Measurements from ENCODE around the gene COBL. TPM values are rescaled to one million over a fixed set of nuclear protein-coding genes. Genes with fewer than 3 reads are reported as not detected.

Gene COBL
- total RNA-seq, 1 experiment from 2014 or later = 8.6 TPM

DNA sequence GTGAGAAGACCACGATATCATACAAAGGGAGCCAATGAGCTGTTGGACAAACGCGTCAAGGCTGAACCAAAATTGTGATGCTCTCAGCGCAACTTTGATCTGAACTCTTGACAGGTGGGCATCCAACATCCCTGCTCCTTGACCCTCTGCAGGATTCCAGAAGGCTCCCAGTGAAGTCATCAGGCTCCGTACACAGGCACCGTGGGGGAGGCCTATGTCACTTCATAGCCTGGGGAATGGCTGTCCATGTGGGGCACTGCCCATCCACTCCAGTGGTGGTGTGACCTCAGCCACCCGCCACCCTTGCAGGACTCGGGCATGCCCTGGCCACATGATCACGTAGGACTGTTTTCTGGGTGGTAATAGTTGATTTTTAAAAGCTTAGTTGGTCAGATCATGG, 300.1 kb downstream of the COBL start:
- Histone ChIP-seq H3K4me3 (ENCODE audit: low read length) (no peak overlapping the region), H3K4me1 (ENCODE audit: insufficient read depth, low read length) (peaks cover 13% of the 10 kb centered on the region), H3K27me3 (ENCODE audit: low read length) (no peaks in the 10 kb centered on the region), H3K4me2 (ENCODE audit: low read length) (no peak overlapping the region), H4K20me1 (ENCODE audit: low read length) (no peaks in the 10 kb centered on the region), H3K36me3 (ENCODE audit: low read depth, low read length) (no peaks in the 10 kb centered on the region), H3K9ac (ENCODE audit: low read length) (no peak overlapping the region), H3K27ac (ENCODE audit: low read length) (no peak overlapping the region), H3K9me2 (replicated peaks; ENCODE audit: low read length) (no peaks in the 10 kb centered on the region), H3K9me3 (ENCODE audit: low read length) (no peaks in the 10 kb centered on the region), H2AFZ (ENCODE audit: low read length) (no peak overlapping the region), H3F3A (ENCODE audit: low read length, unreplicated experiment) (peaks cover 4% of the 10 kb centered on the region), H3K79me2 (ENCODE audit: low read length) (no peaks in the 10 kb centered on the region)
- intact Hi-C loops (cut with micrococcal nuclease) = no loop called here
- BruUV-seq (replicated peaks) = no TSS peak
- DNase-seq (no peak), ATAC-seq (no peak)
- no peak for TF ChIP-seq EZH2 (IDR thresholded peaks at IDR 0.05; ENCODE audit: low read length, unreplicated experiment)
- TF ChIP-seq EZH2phosphoT487 (IDR thresholded peaks at IDR 0.05; ENCODE audit: borderline replicate concordance, low read length) = no peak
- TF ChIP-seq, protein P1, sequence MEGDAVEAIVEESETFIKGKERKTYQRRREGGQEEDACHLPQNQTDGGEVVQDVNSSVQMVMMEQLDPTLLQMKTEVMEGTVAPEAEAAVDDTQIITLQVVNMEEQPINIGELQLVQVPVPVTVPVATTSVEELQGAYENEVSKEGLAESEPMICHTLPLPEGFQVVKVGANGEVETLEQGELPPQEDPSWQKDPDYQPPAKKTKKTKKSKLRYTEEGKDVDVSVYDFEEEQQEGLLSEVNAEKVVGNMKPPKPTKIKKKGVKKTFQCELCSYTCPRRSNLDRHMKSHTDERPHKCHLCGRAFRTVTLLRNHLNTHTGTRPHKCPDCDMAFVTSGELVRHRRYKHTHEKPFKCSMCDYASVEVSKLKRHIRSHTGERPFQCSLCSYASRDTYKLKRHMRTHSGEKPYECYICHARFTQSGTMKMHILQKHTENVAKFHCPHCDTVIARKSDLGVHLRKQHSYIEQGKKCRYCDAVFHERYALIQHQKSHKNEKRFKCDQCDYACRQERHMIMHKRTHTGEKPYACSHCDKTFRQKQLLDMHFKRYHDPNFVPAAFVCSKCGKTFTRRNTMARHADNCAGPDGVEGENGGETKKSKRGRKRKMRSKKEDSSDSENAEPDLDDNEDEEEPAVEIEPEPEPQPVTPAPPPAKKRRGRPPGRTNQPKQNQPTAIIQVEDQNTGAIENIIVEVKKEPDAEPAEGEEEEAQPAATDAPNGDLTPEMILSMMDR (conservative IDR thresholded peaks at IDR 0.05; ENCODE audit: low read depth, low read length) = no peak
- ChIA-PET CTCF (no interaction called here), POLR2A (ENCODE audit: unreplicated experiment) (no interaction called here)

GRCh38 chr7:51015581-51015980, 301.0 kb downstream of the COBL start:
- H3K27ac ChIP-seq (ENCODE audit: low read length) = no peak overlapping the region
- no peaks in the 10 kb centered on the region for H4K20me1 ChIP-seq (ENCODE audit: low read length)
- H3K36me3 ChIP-seq (ENCODE audit: low read depth, low read length) = no peaks in the 10 kb centered on the region
- POLR2A ChIA-PET (ENCODE audit: unreplicated experiment) = no interaction called here
- intact Hi-C loops (cut with micrococcal nuclease) = no loop called here
- no peaks in the 10 kb centered on the region for H3K27me3 ChIP-seq (ENCODE audit: low read length)
- H3K9me2 ChIP-seq (replicated peaks; ENCODE audit: low read length) = no peaks in the 10 kb centered on the region
- CTCF ChIA-PET = no interaction called here
- no peaks in the 10 kb centered on the region for H3K9me3 ChIP-seq (ENCODE audit: low read length)
- TF ChIP-seq EZH2 (IDR thresholded peaks at IDR 0.05; ENCODE audit: low read length, unreplicated experiment) = no peak
- TF ChIP-seq EZH2phosphoT487 (IDR thresholded peaks at IDR 0.05; ENCODE audit: borderline replicate concordance, low read length) = no peak
- TF ChIP-seq, protein P1 (conservative IDR thresholded peaks at IDR 0.05; ENCODE audit: low read depth, low read length) = no peak
- BruUV-seq (replicated peaks) = no TSS peak
- no peak overlapping the region for H2AFZ ChIP-seq (ENCODE audit: low read length)
- H3K79me2 ChIP-seq (ENCODE audit: low read length) = no peaks in the 10 kb centered on the region
- peaks cover 14% of the 10 kb centered on the region for H3K4me1 ChIP-seq (ENCODE audit: insufficient read depth, low read length)
- DNase-seq = no peak
- H3K4me2 ChIP-seq (ENCODE audit: low read length) = no peak overlapping the region
- ATAC-seq = no peak
- peaks cover 4% of the 10 kb centered on the region for H3F3A ChIP-seq (ENCODE audit: low read length, unreplicated experiment)
- H3K9ac ChIP-seq (ENCODE audit: low read length) = no peak overlapping the region
- no peak overlapping the region for H3K4me3 ChIP-seq (ENCODE audit: low read length)

- Histone ChIP-seq H3K9me3 (ENCODE audit: low read length) (no peaks in the 10 kb centered on the region), H3K9ac (ENCODE audit: low read length) (no peak overlapping the region), H3K9me2 (replicated peaks; ENCODE audit: low read length) (no peaks in the 10 kb centered on the region), H4K20me1 (ENCODE audit: low read length) (no peaks in the 10 kb centered on the region), H3K4me1 (ENCODE audit: insufficient read depth, low read length) (peaks cover 16% of the 10 kb centered on the region), H2AFZ (ENCODE audit: low read length) (no peak overlapping the region), H3K36me3 (ENCODE audit: low read depth, low read length) (no peaks in the 10 kb centered on the region), H3F3A (ENCODE audit: low read length, unreplicated experiment) (peaks cover 2% of the 10 kb centered on the region), H3K4me2 (ENCODE audit: low read length) (no peak overlapping the region), H3K27me3 (ENCODE audit: low read length) (no peaks in the 10 kb centered on the region), H3K4me3 (ENCODE audit: low read length) (no peak overlapping the region), H3K79me2 (ENCODE audit: low read length) (no peaks in the 10 kb centered on the region), H3K27ac (ENCODE audit: low read length) (no peak overlapping the region)
- ATAC-seq (no peak), DNase-seq (no peak)
- no TSS peak for BruUV-seq (replicated peaks)
- TF ChIP-seq EZH2phosphoT487 (IDR thresholded peaks at IDR 0.05; ENCODE audit: borderline replicate concordance, low read length) = no peak
- no peak for TF ChIP-seq EZH2 (IDR thresholded peaks at IDR 0.05; ENCODE audit: low read length, unreplicated experiment)
- TF ChIP-seq, protein P1 (conservative IDR thresholded peaks at IDR 0.05; ENCODE audit: low read depth, low read length) = no peak
- ChIA-PET POLR2A (ENCODE audit: unreplicated experiment) (no interaction called here), CTCF (no interaction called here)
- intact Hi-C loops (cut with micrococcal nuclease) = no loop called here
Observed at GRCh38 chr7:51014811-51015210, 301.8 kb downstream of the COBL start.

Data from PC-3 (cell line).